Keratinocyte (primary cell): Measurements from ENCODE around the gene MRC2.

Experiments used
- EZH2 ChIP-seq: IDR thresholded peaks from one replicate; pipeline ENCODE4 v1.6.1; 2012; ENCODE audit warnings: inconsistent platforms, mild to moderate bottlenecking, low read length, moderate library complexity
- TF ChIP-seq, protein P1 (sequence below), 3 experiments: IDR thresholded peaks in 1 of 3; conservative IDR thresholded peaks in 1 of 3; optimal IDR thresholded peaks in 1 of 3; 2 replicates in 2 of 3; 3 replicates in 1 of 3; pipeline versions ENCODE3 to v1.5.1; 2011; ENCODE audit warnings: low read length in 3 of 3, mild to moderate bottlenecking in 3 of 3, moderate library complexity in 2 of 3, control low read depth in 1 of 3, inconsistent platforms in 1 of 3; ENCODE audit not compliant: insufficient read depth in 2 of 3; ENCODE audit errors: extremely low read depth in 1 of 3

DNA sequence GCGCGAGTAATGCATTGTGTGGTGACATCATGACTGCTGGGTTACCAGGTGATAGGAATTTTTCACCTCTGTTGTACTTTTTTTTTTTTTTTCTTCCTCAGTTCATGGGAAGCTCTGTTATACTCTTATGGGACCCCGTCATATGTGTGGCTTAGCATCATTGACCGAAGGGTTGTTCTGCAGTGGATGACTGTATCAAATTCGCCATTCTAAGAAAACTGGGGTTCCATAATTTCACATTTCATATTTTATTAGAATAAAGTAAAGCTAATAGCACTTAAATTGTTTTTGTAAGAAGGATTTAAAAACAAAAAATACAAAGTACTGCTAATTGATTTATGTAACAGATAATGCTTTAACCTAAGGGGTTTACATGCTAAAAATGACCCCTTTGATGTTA lies 32.0 kb upstream of the MRC2 start:
- no peak for TF ChIP-seq EZH2
- TF ChIP-seq, protein P1, sequence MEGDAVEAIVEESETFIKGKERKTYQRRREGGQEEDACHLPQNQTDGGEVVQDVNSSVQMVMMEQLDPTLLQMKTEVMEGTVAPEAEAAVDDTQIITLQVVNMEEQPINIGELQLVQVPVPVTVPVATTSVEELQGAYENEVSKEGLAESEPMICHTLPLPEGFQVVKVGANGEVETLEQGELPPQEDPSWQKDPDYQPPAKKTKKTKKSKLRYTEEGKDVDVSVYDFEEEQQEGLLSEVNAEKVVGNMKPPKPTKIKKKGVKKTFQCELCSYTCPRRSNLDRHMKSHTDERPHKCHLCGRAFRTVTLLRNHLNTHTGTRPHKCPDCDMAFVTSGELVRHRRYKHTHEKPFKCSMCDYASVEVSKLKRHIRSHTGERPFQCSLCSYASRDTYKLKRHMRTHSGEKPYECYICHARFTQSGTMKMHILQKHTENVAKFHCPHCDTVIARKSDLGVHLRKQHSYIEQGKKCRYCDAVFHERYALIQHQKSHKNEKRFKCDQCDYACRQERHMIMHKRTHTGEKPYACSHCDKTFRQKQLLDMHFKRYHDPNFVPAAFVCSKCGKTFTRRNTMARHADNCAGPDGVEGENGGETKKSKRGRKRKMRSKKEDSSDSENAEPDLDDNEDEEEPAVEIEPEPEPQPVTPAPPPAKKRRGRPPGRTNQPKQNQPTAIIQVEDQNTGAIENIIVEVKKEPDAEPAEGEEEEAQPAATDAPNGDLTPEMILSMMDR (optimal IDR thresholded peaks at IDR 0.05 in 1 of 3, IDR thresholded peaks at IDR 0.05 in 1 of 3, conservative IDR thresholded peaks at IDR 0.05 in 1 of 3; ENCODE audit: extremely low read depth in 1 of 3, insufficient read depth in 2 of 3, low read length in 3 of 3) = no peak
